GM12878 (cell line): ENCODE data around the gene C2orf80. TPM values are rescaled to one million over a fixed set of nuclear protein-coding genes. Genes with fewer than 3 reads are reported as not detected.

Source experiments
- ATAC-seq: fragments of 200-7000 bp; cut with Tn5 transposase; 3 replicates; pipeline ENCODE4 v1.9.1; 2020; ENCODE audit warnings: mild to moderate bottlenecking, moderate library complexity
- BruUV-seq: library from RNA; stranded (reverse); fragments of 400-500 nt; replicated peaks from 2 replicates; lab custom pipeline; 2021; lab: Mats Ljungman, UMichigan
- CTCF ChIA-PET: fragments of 300-600 bp; sonication (Branson Sonifier 250); formaldehyde crosslinking; extraction: SDS; loops from one replicate; lab custom pipeline; 2021; ENCODE audit warnings: inconsistent platforms; lab: Yijun Ruan, JAX
- POLR2A ChIA-PET: fragments of 350-600 bp; formaldehyde crosslinking; extraction: SDS; loops from one replicate; lab custom pipeline; 2021; ENCODE audit warnings: inconsistent platforms; lab: Charles Lee
- RAD21 ChIA-PET: fragments of 300-600 bp; sonication (Branson Sonifier 250); formaldehyde crosslinking; loops from one replicate; lab custom pipeline; 2023; ENCODE audit warnings: antibody characterized with exemption; ENCODE audit not compliant: unreplicated experiment; lab: Charles Lee
- SMC1A ChIA-PET: fragments of 300-600 bp; sonication (Branson Sonifier 250); formaldehyde crosslinking; loops from one replicate; lab custom pipeline; 2023; ENCODE audit not compliant: unreplicated experiment, uncharacterized antibody; lab: Charles Lee
- DNase-seq: peaks from one replicate; pipeline ENCODE4 v3.0.0-alpha.2; 2011; ENCODE audit warnings: low read depth, low spot score
- FAIRE-seq: peaks from 3 replicates; lab custom pipeline; 2011; peaks lifted over from hg19 to GRCh38; lab: Jason Lieb, UNC
- H2AFZ ChIP-seq: 2 replicates; pipeline ENCODE4 v1.6.0; 2011; ENCODE audit warnings: low read depth, low read length, control low read depth; ENCODE audit not compliant: control insufficient read depth
- H3K27ac ChIP-seq: 2 replicates; pipeline ENCODE4 v1.5.1; 2011; ENCODE audit warnings: control low read depth; ENCODE audit not compliant: control insufficient read depth, insufficient read depth
- H3K27me3 ChIP-seq, 2 experiments: replicated peaks in 1 of 2; 2 replicates each; pipeline versions ENCODE4 v1.6.0 to v1.6.1; 2011; ENCODE audit warnings: low read length in 1 of 2; ENCODE audit not compliant: control insufficient read depth in 2 of 2, insufficient read depth in 2 of 2
- H3K36me3 ChIP-seq, 2 experiments: 2 replicates each; pipeline ENCODE4 v1.5.1; 2011; ENCODE audit warnings: low read length in 1 of 2; ENCODE audit not compliant: control insufficient read depth in 2 of 2, insufficient read depth in 2 of 2
- H3K4me1 ChIP-seq: 2 replicates; pipeline ENCODE4 v1.6.1; 2011; ENCODE audit warnings: mild to moderate bottlenecking, low read length, moderate library complexity, mixed read lengths; ENCODE audit not compliant: control insufficient read depth, insufficient read depth
- H3K4me2 ChIP-seq: 2 replicates; pipeline ENCODE4 v1.6.0; 2011; ENCODE audit warnings: control low read depth; ENCODE audit not compliant: control insufficient read depth, insufficient read depth
- H3K4me3 ChIP-seq: fragments of 200-600 bp; sonication (generic); 2 replicates; pipeline ENCODE4 v1.5.1; 2016
- H3K79me2 ChIP-seq: 2 replicates; pipeline ENCODE4 v1.6.0; 2011; ENCODE audit warnings: low read length; ENCODE audit not compliant: control insufficient read depth, insufficient read depth
- H3K9ac ChIP-seq: 2 replicates; pipeline ENCODE4 v1.8.0; 2011; ENCODE audit warnings: low read length, control low read depth, mixed read lengths; ENCODE audit not compliant: control insufficient read depth, insufficient read depth
- H3K9me3 ChIP-seq: replicated peaks from 3 replicates; pipeline ENCODE4 v1.5.1; 2011; ENCODE audit warnings: mild to moderate bottlenecking, low read length; ENCODE audit not compliant: control insufficient read depth, insufficient read depth
- H4K20me1 ChIP-seq: 2 replicates; pipeline ENCODE4 v1.6.0; 2011; ENCODE audit not compliant: control insufficient read depth, insufficient read depth
- BCL3 ChIP-seq: IDR thresholded peaks from 2 replicates; pipeline ENCODE4 v1.6.1; 2011; ENCODE audit warnings: borderline replicate concordance, low read depth, mild to moderate bottlenecking, moderate library complexity, low read length; ENCODE audit not compliant: insufficient read depth, poor library complexity, severe bottlenecking
- E2F4 ChIP-seq: IDR thresholded peaks from 2 replicates; pipeline ENCODE4 v1.6.1; 2012; ENCODE audit warnings: low read depth, low read length, improper control_type of control experiment
- EZH2 ChIP-seq: IDR thresholded peaks from 2 replicates; pipeline ENCODE4 v1.6.1; 2012; ENCODE audit warnings: low read depth, mild to moderate bottlenecking, control low read depth, inconsistent platforms, low read length, borderline replicate concordance; ENCODE audit not compliant: control insufficient read depth
- IRF3 ChIP-seq: fragments of 450-650 bp; IDR thresholded peaks from 2 replicates; pipeline ENCODE4 v1.6.1; 2014; ENCODE audit warnings: mild to moderate bottlenecking
- IRF4 ChIP-seq: IDR thresholded peaks from 2 replicates; pipeline ENCODE4 v1.6.1; 2011; ENCODE audit warnings: low read depth, low read length
- MTA3 ChIP-seq: IDR thresholded peaks from 2 replicates; pipeline ENCODE4 v1.6.1; 2012; ENCODE audit warnings: low read length, inconsistent platforms, borderline replicate concordance
- PKNOX1 ChIP-seq: fragments of 450-650 bp; IDR thresholded peaks from 2 replicates; pipeline ENCODE4 v1.6.1; 2016; ENCODE audit warnings: mild to moderate bottlenecking
- PRDM15 ChIP-seq: fragments of 450-650 bp; formaldehyde crosslinking; IDR thresholded peaks from 2 replicates; pipeline ENCODE4 v1.4.0; 2020; ENCODE audit warnings: mild to moderate bottlenecking, moderate library complexity
- ZNF207 ChIP-seq: fragments of 450-650 bp; IDR thresholded peaks from 2 replicates; pipeline ENCODE4 v1.6.1; 2014; ENCODE audit warnings: antibody characterized with exemption, mild to moderate bottlenecking, borderline replicate concordance
- WGBS: methylation state at CpG from one replicate; pipeline ENCODE4 v1.1.6; 2016; ENCODE audit warnings: low lambda C conversion rate; ENCODE audit not compliant: insufficient replicate concordance, insufficient coverage; ENCODE audit errors: missing lambda C conversion rate; 5-methylcytosine and 5-hydroxymethylcytosine counted together
- in situ Hi-C: fragments of 300-500 bp; cut with MboI; formaldehyde crosslinking; loops from 9 replicates; pipeline ENCODE4 v1.14.3; 2018; ENCODE audit warnings: mixed read lengths
- intact Hi-C: fragments of 100-400 bp; cut with micrococcal nuclease; formaldehyde crosslinking; loops from one replicate; pipeline ENCODE4 v1.14.2; 2022; ENCODE audit not compliant: unreplicated experiment
- polyA plus RNA-seq, 11 experiments: library from polyadenylated mRNA; depleted of rRNA in 4 of 11; unstranded in 6 of 11; stranded (reverse) in 5 of 11; fragments of >200 nt; fragmentation: Nextera tagmentation in 4 of 11; fragmentation: Illumina TruSeq in 1 of 11; extraction: Ambion mirVana in 4 of 11; extraction: Trizol in 1 of 11; gene quantifications; 1 replicate in 1 of 11; 2 replicates in 10 of 11; pipeline versions ENCODE4 v1.2.1 to v1.2.3, GENCODE V29; 2011 to 2016; ENCODE audit warnings: inconsistent platforms in 2 of 11, missing spikeins in 2 of 11, low read depth in 1 of 11
- total RNA-seq, 4 experiments: library from RNA; depleted of rRNA in 3 of 4; stranded (reverse); fragments of >200 nt in 3 of 4; fragmentation: Illumina TruSeq in 1 of 4; extraction: Trizol in 1 of 4; gene quantifications; 2 replicates each; pipeline versions ENCODE4 v1.2.1 to v1.2.3, GENCODE V29; 2013 to 2021

Gene C2orf80
- total and polyA plus RNA-seq, 10 of the 15 experiments (the other 5 are each of a cell fraction or from before 2014, with no cell fraction given), result not detected

GRCh38 chr2:208147759-208148158 is 42.1 kb downstream of the C2orf80 start:
- ChIA-PET CTCF (no interaction called here), RAD21 (no interaction called here), POLR2A (no interaction called here), SMC1A (no interaction called here)
- H3K9ac ChIP-seq, result no peak overlapping the region
- H3K79me2 ChIP-seq, result no peaks in the 10 kb centered on the region
- no TSS peak for BruUV-seq
- no peaks in the 10 kb centered on the region for H3K9me3 ChIP-seq
- DNase-seq (no peak), FAIRE-seq (no peak), ATAC-seq (no peak)
- no peaks in the 10 kb centered on the region for H3K4me1 ChIP-seq
- in situ Hi-C loops, result no loop called here
- no peak overlapping the region for H3K4me3 ChIP-seq
- no peaks in the 10 kb centered on the region for H3K36me3 ChIP-seq
- no peaks in the 10 kb centered on the region; a peak in 1 of 4 replicates for H3K27me3 ChIP-seq
- WGBS, result 51% methylated on average over 3 of the region's 3 CpGs
- TF ChIP-seq E2F4 (no peak), ZNF207 (no peak), EZH2 (no peak), PKNOX1 (no peak), IRF4 (no peak)
- no peak overlapping the region for H3K27ac ChIP-seq
- H4K20me1 ChIP-seq, result no peaks in the 10 kb centered on the region
- no peak overlapping the region for H3K4me2 ChIP-seq
- H2AFZ ChIP-seq, result no peak overlapping the region
- intact Hi-C loops, result no loop called here

- ATAC-seq (no peak), FAIRE-seq (no peak), DNase-seq (no peak)
- intact Hi-C loops, result no loop called here
- Histone ChIP-seq H3K27ac (no peak overlapping the region), H3K4me1 (no peaks in the 10 kb centered on the region), H3K9ac (no peak overlapping the region), H3K9me3 (no peaks in the 10 kb centered on the region), H3K36me3 (no peaks in the 10 kb centered on the region), H3K27me3 (no peaks in the 10 kb centered on the region; a peak in 1 of 4 replicates), H3K4me2 (no peak overlapping the region), H2AFZ (no peak overlapping the region), H4K20me1 (no peaks in the 10 kb centered on the region), H3K79me2 (no peaks in the 10 kb centered on the region), H3K4me3 (no peak overlapping the region)
- POLR2A ChIA-PET, result no interaction called here
- BruUV-seq, result no TSS peak
- SMC1A ChIA-PET, result no interaction called here
- in situ Hi-C loops, result no loop called here
- RAD21 ChIA-PET, result no interaction called here
- CTCF ChIA-PET, result no interaction called here
- TF ChIP-seq MTA3 (no peak), IRF3 (no peak), BCL3 (no peak), PRDM15 (CRISPR knock-in tag) (no peak)
These were observed 42.8 kb downstream of the C2orf80 start for GRCh38 chr2:208147008-208147407.
